Right renal cortex interstitium (tissue), 3 donors: ENCODE data around the gene FIZ1. TPM values are rescaled to one million over a fixed set of nuclear protein-coding genes. Genes with fewer than 3 reads are reported as not detected.
"Not testable (repeated sequence)": the region's sequence is repeated elsewhere in the genome, so short reads cannot be mapped to it uniquely, and the experiment has no call there.

Experiments
- DNase-seq, 3 donors: peaks; one replicate each; pipeline ENCODE4 v3.0.0-alpha.2; 2013; ENCODE audit warnings: low read depth in 3 of 3, low spot score in 2 of 3
- polyA plus RNA-seq, 3 donors: library from polyadenylated mRNA; unstranded; fragments of 120-200 nt; gene quantifications; one replicate each; pipeline ENCODE4 v1.2.1, GENCODE V29; 2013; ENCODE audit not compliant: insufficient read length in 3 of 3

The FIZ1 gene
- polyA plus RNA-seq, 3 donors: 16.6 to 18.9 (median 17.7) TPM

DNA sequence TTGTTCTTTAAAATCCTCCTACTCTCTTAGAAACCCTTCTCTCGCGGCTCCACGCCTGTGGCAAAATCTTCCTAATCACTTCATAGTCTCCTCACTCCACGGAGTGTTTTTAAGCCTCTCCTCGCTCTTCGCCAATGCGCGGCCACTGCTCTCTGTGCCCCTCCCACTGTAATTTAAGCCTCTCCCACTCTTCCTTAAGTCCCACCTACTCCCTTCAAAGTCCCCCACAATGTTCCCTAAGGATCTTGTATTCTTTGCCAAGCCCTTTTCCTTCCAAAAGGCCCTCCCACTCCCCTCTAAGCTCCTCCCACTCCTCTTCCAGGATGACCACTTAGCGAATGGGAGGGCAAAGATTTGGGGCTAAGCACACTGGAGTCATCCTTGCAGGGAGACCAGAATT, 1.3 kb downstream of the FIZ1 start:
- no peak for DNase-seq

DNA sequence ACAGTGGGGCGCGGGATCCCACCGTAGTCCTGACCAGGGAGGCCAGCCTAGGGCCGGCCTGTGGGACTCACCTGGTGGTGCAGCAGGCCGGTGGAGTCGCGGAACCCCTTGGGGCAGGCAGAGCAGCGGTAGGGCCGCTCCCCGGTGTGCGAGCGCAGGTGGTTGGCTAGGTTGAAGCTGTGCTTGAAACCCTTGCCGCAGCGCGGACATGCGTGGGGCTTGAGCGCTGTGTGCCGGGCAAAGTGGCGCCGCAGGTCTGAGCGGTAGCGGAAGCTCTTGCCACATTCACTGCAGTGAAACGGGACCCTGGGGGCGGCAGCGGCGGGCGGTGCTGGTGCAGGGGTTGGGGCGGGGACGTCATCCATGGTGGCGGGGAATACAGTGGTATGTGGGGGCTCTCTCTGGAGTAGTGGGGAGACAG, 1.8 kb downstream of the FIZ1 start:
- DNase-seq: no peak

DNA sequence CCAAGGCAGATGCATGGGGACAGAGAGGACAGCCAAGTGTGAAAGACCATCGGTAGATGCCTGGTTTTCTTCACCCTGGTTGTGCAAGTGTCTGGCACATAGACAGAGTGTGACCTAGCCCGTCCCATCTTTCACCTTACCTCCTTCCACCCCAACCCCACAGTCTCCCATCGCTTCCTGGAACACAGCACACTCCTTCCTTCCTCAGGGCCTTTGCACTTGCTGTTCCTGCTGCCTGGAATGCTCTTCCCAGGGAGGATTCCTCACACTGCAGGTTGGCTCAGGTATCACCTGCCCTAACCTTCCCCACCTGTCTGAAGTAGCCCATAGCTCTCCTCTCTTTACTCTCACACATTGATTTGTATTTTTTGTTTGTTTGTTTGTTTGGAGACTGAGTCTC, 3.0 kb downstream of the FIZ1 start:
- no peak for DNase-seq

DNA sequence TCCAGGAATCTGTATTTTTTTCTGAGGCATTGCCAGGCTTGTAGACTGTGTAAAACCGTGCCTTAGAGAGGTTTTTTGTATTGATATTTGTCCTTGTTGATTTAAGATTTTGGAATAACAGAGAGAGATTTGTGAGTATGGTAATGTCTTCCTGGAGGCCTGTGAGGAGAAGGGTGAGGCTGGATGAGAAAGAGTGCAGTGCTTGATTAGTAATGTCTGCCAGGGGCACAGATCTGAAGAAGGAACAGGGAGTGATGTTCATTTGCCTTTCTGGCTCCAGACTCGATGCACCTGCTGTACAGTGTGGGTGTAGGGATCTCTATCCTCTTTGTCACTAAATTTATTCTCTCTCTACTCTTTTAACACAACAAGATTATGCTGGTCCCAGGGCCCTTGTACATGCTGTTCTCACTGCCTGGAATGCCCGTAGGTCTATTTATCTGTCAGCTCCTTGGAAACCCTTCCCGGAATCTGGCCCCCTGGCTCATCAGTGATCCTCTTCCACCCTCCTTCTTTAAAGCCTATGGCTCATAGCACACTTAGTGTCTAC, 4.2 kb downstream of the FIZ1 start:
- no peak for DNase-seq

DNA sequence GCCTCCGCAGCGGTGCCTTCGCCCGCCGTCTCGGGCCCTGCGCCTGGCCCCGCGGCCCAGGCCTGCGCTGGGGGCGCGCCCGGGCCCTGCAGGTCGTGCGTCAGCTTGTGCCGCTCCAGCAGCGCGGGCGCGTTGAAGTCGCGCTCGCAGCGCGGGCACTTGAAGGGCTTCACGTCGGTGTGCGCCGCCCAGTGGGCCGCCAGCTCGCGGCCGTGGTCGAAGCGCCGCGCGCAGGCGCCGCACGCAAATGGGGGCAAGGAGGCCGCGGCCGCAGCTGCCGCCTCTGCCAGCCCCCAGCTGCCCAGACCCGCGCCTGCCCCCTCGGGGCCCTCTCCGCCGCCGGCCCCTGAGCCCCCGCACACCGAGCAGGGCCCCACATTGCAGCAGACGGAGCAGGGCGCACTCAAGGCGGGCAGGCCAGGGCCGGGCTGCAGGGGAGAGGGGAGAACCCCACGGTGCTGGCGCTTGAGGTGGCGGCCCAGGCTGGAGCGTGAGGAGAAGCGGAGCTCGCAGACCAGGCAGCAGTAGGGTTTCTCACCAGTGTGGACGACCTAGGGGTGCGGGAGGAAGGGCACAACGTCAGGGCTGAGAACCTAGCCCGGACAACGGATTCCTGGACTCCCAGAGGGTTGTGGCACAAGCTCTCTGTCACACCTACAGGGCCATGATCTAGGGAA, 6.1 kb downstream of the FIZ1 start:
- no peak for DNase-seq

- no peak for DNase-seq
Observed at GRCh38 chr19:55592391-55593090, 6.8 kb downstream of the FIZ1 start.

DNA sequence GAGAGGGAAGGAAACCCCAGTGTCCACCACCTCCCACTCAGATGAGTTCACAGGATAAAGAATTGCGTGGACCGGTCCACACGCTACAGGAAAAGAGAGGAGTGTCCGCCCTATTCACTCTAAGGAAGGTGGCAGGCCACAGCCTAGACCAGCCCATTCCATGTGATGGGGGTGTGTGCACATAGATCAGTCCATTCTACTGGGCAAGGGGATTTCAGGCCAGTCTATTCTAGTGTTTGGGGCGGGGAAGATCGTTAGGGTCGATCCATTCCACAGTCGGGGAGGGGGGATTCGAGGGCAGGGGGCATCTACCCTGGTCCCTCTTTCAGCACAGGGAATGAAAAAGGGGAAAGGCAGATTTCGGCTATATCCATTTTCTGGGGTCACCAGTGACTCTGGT, 7.8 kb downstream of the FIZ1 start:
- no peak for DNase-seq

GRCh38 chr19:55590617-55591016, 8.7 kb downstream of the FIZ1 start:
- no peak for DNase-seq

DNA sequence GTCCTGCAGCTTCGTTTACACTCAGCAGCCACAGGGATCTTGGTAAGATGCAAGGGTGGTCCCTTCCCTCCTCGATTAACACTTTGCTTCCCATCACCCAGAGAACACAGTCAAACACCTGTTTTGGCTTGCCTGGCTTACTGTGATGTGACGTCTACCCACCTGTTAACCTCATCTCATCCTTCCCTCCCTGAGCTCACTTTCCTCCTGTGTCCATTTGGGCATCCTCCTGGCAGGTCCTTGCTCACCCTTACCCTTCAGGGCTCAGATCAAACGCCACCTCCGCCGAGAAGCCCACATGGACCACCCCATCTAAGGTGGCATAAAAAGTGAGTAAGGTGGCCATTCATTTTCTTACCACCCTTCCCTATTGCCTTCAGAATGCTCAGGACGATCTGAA, 9.2 kb downstream of the FIZ1 start:
- no peak for DNase-seq

GRCh38 chr19:55588738-55589137, 10.6 kb downstream of the FIZ1 start:
- no peak for DNase-seq

GRCh38 chr19:55586976-55587668, 12.2 kb downstream of the FIZ1 start:
- DNase-seq: peak in 1 of 3 donors; percentile 91

GRCh38 chr19:55585658-55586339, 13.5 kb downstream of the FIZ1 start:
- peak in 1 of 3 donors; percentile 73 for DNase-seq

- no peak for DNase-seq
Observed at GRCh38 chr19:55584871-55585270, 14.4 kb downstream of the FIZ1 start.

DNA sequence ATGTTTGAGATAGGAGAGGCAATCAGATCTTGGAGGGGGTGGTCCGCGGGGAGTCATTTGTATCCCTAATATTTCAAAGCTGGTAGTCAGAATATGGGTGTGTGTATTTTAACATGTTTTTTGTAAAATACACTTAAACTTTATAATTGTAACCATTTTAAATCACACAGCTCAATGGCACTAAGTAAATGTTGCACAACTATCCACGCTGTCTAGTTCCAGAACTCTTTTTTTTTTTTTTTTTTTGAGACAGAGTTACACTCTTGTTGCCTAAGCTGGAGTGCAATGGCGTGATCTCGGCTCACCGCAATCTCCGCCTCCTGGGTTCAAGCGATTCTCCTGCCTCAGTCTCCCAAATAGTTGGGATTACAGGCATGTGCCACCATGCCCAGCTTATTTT, 15.4 kb downstream of the FIZ1 start:
- not testable (repeated sequence) for DNase-seq

DNA sequence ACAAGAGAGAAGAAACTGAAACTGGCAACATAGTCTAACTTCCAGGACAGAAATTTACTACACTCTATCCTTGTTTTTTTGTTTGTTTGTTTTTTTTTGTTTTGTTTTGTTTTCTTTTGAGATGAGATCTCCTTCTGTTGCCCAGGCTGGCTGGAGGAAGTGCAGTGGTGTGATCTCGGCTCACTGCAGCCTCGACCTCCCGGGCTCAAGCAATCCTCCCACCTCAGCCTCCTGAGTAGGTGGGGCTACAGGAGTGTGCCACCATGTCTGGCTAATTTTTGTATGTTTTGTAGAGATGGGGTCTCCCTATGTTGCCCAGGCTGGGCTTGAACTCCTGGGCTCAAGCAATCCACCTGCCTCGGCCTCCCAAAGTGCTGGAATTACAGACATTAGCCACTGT, 17.0 kb downstream of the FIZ1 start:
- DNase-seq: not testable (repeated sequence)

- DNase-seq: no peak
Observed at GRCh38 chr19:55581823-55582223, 17.5 kb downstream of the FIZ1 start.

DNA sequence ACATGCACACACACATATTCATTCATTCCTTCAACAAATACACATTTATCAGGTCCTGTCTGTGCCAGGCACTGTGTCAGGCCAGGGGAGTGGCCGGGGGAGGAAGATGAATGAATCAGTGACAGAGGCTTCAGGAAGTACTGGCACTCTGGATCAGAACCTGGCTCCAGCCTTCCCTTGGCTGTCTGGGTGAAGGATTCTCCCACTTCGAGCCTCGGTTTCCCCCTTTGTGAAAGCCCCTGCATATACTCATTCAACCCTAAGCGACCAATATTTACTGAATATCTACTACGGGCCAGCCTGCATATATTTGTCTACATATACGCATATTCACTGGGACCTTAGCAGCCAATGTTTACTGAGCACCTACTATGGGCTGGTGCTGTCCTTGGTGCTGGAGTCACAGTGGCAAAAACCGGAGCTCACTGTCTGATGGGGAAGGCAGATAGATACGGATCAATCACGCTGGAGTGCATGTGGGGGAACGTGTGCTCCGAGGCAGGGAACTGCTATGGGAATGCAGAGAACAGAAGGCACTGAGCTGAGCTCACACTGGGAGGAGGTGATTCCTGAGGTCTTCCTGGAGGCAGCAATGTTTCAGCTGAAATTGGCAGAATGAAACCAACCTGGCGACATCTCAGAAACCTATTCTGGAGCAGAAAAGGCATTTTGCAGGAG, 18.0 kb downstream of the FIZ1 start:
- no peak for DNase-seq

DNA sequence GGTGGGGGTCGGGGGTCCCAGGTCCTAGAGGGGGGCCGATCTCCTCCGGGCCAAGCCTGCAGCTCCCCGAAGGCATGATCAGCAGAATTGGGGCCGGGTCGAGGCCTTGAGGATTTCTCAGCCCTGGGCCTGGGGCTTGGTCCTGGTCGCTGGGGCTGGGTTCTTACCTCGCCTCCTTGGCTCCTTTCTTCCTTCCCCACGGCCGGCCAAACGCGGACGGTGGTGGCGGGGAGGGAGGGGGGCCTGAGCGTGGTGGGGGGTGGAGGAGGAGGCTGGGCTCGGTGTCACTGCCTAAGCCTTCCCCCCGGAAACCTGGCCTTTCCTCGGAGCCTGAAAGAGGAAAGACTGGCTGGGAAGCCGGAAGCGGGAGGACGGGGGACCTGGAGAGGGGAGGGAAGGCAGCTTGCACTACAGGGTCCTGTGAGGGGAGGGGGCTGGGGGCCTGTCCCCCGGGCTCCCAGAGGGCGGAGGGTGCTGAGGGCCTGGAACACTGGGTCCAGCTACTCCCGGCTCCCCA, 18.6 kb downstream of the FIZ1 start, which contains the start of gene ZNF579:
Gene ZNF579, minus strand, starts transcription at position 221 of the 517 bp plus-strand sequence. CDS start 1,209 bp downstream, outside the sequence.
- peak in 1 of 3 donors; percentile 82 for DNase-seq

GRCh38 chr19:55579766-55580621, 19.3 kb downstream of the FIZ1 start:
- DNase-seq: no peak
